GM23338 (cell line): ENCODE results near the gene ADAMTS14. TPM values are rescaled to one million over a fixed set of nuclear protein-coding genes. Genes with fewer than 3 reads are reported as not detected.

Experiments used
- ATAC-seq: fragments of 200-7000 bp; cut with Tn5 transposase; 3 replicates; pipeline ENCODE4 v1.9.1; 2020
- DNase-seq: peaks from one replicate; pipeline ENCODE4 v3.0.0-alpha.2; 2015; ENCODE audit warnings: low spot score
- H2AFZ ChIP-seq: fragments of 200-600 bp; sonication (generic); 2 replicates; pipeline ENCODE4 v1.8.0; 2016; ENCODE audit warnings: antibody characterized with exemption, mild to moderate bottlenecking, moderate library complexity
- H3F3A ChIP-seq: fragments of 200-600 bp; sonication (generic); replicated peaks from 2 replicates; pipeline ENCODE4 v1.8.0; 2017; ENCODE audit warnings: antibody characterized with exemption, mixed run types, low read depth
- H3K27ac ChIP-seq: fragments of 200-600 bp; sonication (generic); 2 replicates; pipeline ENCODE4 v1.6.1; 2016; ENCODE audit warnings: low read depth
- H3K27me3 ChIP-seq: fragments of 200-600 bp; sonication (generic); 2 replicates; pipeline ENCODE4 v1.8.0; 2016; ENCODE audit warnings: mild to moderate bottlenecking, mixed run types, moderate library complexity; ENCODE audit not compliant: insufficient read depth
- H3K36me3 ChIP-seq: fragments of 200-600 bp; sonication (generic); 2 replicates; pipeline ENCODE4 v1.8.0; 2016; ENCODE audit warnings: mild to moderate bottlenecking; ENCODE audit not compliant: insufficient read depth
- H3K4me1 ChIP-seq: fragments of 200-600 bp; sonication (generic); 2 replicates; pipeline ENCODE4 v1.8.0; 2016; ENCODE audit warnings: mild to moderate bottlenecking, moderate library complexity; ENCODE audit not compliant: insufficient read depth
- H3K4me2 ChIP-seq: fragments of 200-600 bp; sonication (generic); 2 replicates; pipeline ENCODE4 v1.7.1; 2017; ENCODE audit warnings: mixed run types
- H3K4me3 ChIP-seq: fragments of 200-600 bp; sonication (generic); 2 replicates; pipeline ENCODE4 v1.6.1; 2016; ENCODE audit warnings: mixed run types
- H3K79me2 ChIP-seq: fragments of 200-600 bp; sonication (generic); replicated peaks from 2 replicates; pipeline ENCODE4 v1.8.0; 2017; ENCODE audit warnings: mild to moderate bottlenecking; ENCODE audit not compliant: insufficient read depth
- H3K9me2 ChIP-seq: fragments of 200-600 bp; sonication (generic); 2 replicates; pipeline ENCODE4 v1.8.0; 2017; ENCODE audit not compliant: insufficient read depth
- H4K20me1 ChIP-seq: fragments of 200-600 bp; sonication (generic); replicated peaks from 2 replicates; pipeline ENCODE4 v1.8.0; 2017; ENCODE audit warnings: mild to moderate bottlenecking; ENCODE audit not compliant: insufficient read depth
- H3K27ac Mint-ChIP-seq: 2 replicates; pipeline ENCODE4 v1.8.0; 2020; ENCODE audit warnings: inconsistent platforms, mild to moderate bottlenecking, moderate library complexity, mixed read lengths
- H3K27me3 Mint-ChIP-seq: 3 replicates; pipeline ENCODE4 v1.8.0; 2022; ENCODE audit warnings: low read depth, mild to moderate bottlenecking, moderate library complexity, mixed read lengths, inconsistent platforms; ENCODE audit not compliant: insufficient read depth, poor library complexity
- H3K36me3 Mint-ChIP-seq: 3 replicates; pipeline ENCODE4 v1.8.0; 2021; ENCODE audit warnings: low read depth, mild to moderate bottlenecking, inconsistent platforms, moderate library complexity, mixed read lengths
- H3K4me1 Mint-ChIP-seq: 3 replicates; pipeline ENCODE4 v1.8.0; 2020; ENCODE audit warnings: mild to moderate bottlenecking, inconsistent platforms, mixed read lengths
- H3K4me3 Mint-ChIP-seq: 3 replicates; pipeline ENCODE4 v1.8.0; 2021; ENCODE audit warnings: moderate library complexity, mild to moderate bottlenecking, inconsistent platforms, mixed read lengths
- H3K9me3 Mint-ChIP-seq: 3 replicates; pipeline ENCODE4 v1.8.0; 2020; ENCODE audit warnings: moderate library complexity, mild to moderate bottlenecking, inconsistent platforms, mixed read lengths
- EZH2phosphoT487 ChIP-seq: fragments of 200-600 bp; sonication (generic); IDR thresholded peaks from one replicate; pipeline ENCODE4 v1.8.1; 2018; ENCODE audit warnings: antibody characterized with exemption; ENCODE audit not compliant: unreplicated experiment
- JUNB ChIP-seq: IDR thresholded peaks from one replicate; pipeline ENCODE4 v1.6.1; 2016; ENCODE audit warnings: antibody characterized with exemption; ENCODE audit not compliant: unreplicated experiment
- NANOG ChIP-seq: IDR thresholded peaks from 2 replicates; pipeline ENCODE4 v1.6.1; 2016; ENCODE audit warnings: antibody characterized with exemption, borderline replicate concordance
- POLR2AphosphoS5 ChIP-seq: IDR thresholded peaks from 2 replicates; pipeline ENCODE4 v1.6.1; 2016; ENCODE audit warnings: antibody characterized with exemption, low read depth
- STAT1 ChIP-seq: IDR thresholded peaks from one replicate; pipeline ENCODE4 v1.6.1; 2016; ENCODE audit warnings: antibody characterized with exemption; ENCODE audit not compliant: unreplicated experiment
- ZNF462 ChIP-seq: fragments of 250-450 bp; sonication (Bioruptor Pico); IDR thresholded peaks from 2 replicates; pipeline ENCODE4 v1.5.0; 2020; ENCODE audit warnings: mild to moderate bottlenecking, moderate library complexity
- polyA plus RNA-seq: library from polyadenylated mRNA; unstranded; fragments of >200 nt; fragmentation: Nextera tagmentation; extraction: Ambion mirVana; gene quantifications from 2 replicates; pipeline ENCODE4 v1.2.1, GENCODE V29; 2016
- total RNA-seq: library from RNA; depleted of rRNA; stranded (reverse); fragments of >200 nt; shearing (Covaris generic); gene quantifications from 2 replicates; pipeline ENCODE4 v1.2.3, GENCODE V29; 2014

ADAMTS14 gene
- total and polyA plus RNA-seq, 2 experiments from 2014 or later = 1.9 to 2.1 TPM

GRCh38 chr10:70771311-70772194 lies 99.2 kb downstream of the ADAMTS14 start:
- no peak overlapping the region for H3K4me3 Mint-ChIP-seq
- Histone ChIP-seq H3F3A (no peaks in the 10 kb centered on the region), H3K79me2 (no peaks in the 10 kb centered on the region), H3K4me1 (no peaks in the 10 kb centered on the region), H3K36me3 (no peaks in the 10 kb centered on the region), H3K27me3 (no peaks in the 10 kb centered on the region), H3K9me2 (0 out of 2 replicates have a peak, but pooled peaks cover 2% of the 10 kb centered on the region), H2AFZ (no peak overlapping the region), H3K4me2 (no peak overlapping the region), H3K27ac (no peak overlapping the region), H3K4me3 (no peak overlapping the region), H4K20me1 (no peaks in the 10 kb centered on the region)
- peaks cover 5% of the 10 kb centered on the region for H3K9me3 Mint-ChIP-seq
- peaks cover 2% of the 10 kb centered on the region; the same call in 1 of the 3 replicates for H3K4me1 Mint-ChIP-seq
- peaks cover 9% of the 10 kb centered on the region for H3K27me3 Mint-ChIP-seq
- TF ChIP-seq STAT1 = no peak
- no peak for TF ChIP-seq POLR2AphosphoS5
- no peak for TF ChIP-seq NANOG
- TF ChIP-seq JUNB = no peak
- TF ChIP-seq EZH2phosphoT487 = no peak
- H3K27ac Mint-ChIP-seq = no peak overlapping the region
- H3K36me3 Mint-ChIP-seq = peaks cover 5% of the 10 kb centered on the region
- ATAC-seq (no peak), DNase-seq (no peak)

- Mint-ChIP-seq H3K9me3 (no peaks in the 10 kb centered on the region; the same call in 2 of the 3 replicates), H3K27ac (no peak overlapping the region)
- ATAC-seq = no peak
These were observed 100.3 kb downstream of the ADAMTS14 start for GRCh38 chr10:70772627-70773026.

GRCh38 chr10:70773461-70773860 lies 101.2 kb downstream of the ADAMTS14 start:
- Histone ChIP-seq H3K9me2 (no peaks in the 10 kb centered on the region), H3K36me3 (no peaks in the 10 kb centered on the region), H2AFZ (no peak overlapping the region), H3K27me3 (no peaks in the 10 kb centered on the region), H3K4me2 (no peak overlapping the region), H3K79me2 (no peaks in the 10 kb centered on the region), H3K27ac (no peak overlapping the region), H3F3A (no peaks in the 10 kb centered on the region), H3K4me1 (no peaks in the 10 kb centered on the region), H3K4me3 (no peak overlapping the region), H4K20me1 (no peaks in the 10 kb centered on the region)
- H3K36me3 Mint-ChIP-seq = no peaks in the 10 kb centered on the region; the same call in 2 of the 3 replicates
- ATAC-seq (no peak), DNase-seq (no peak)
- H3K9me3 Mint-ChIP-seq = no peaks in the 10 kb centered on the region
- peaks cover 12% of the 10 kb centered on the region for H3K27me3 Mint-ChIP-seq
- H3K27ac Mint-ChIP-seq = no peak overlapping the region
- H3K4me3 Mint-ChIP-seq = no peak overlapping the region; the same call in 2 of the 3 replicates
- H3K4me1 Mint-ChIP-seq = peaks cover 6% of the 10 kb centered on the region
- TF ChIP-seq ZNF462 = no peak
- TF ChIP-seq STAT1 = no peak

More at GRCh38 chr10:70772627-70773026, 100.3 kb downstream of the ADAMTS14 start:
- H3K36me3 Mint-ChIP-seq = no peaks in the 10 kb centered on the region; the same call in 2 of the 3 replicates
- H3K4me3 Mint-ChIP-seq = no peak overlapping the region
- no peaks in the 10 kb centered on the region for H3K27me3 ChIP-seq
- H3K4me1 ChIP-seq = no peaks in the 10 kb centered on the region
- no peaks in the 10 kb centered on the region for H3K79me2 ChIP-seq
- no peak overlapping the region for H3K4me3 ChIP-seq
- no peak overlapping the region for H3K4me2 ChIP-seq
- no peaks in the 10 kb centered on the region for H4K20me1 ChIP-seq
- H3F3A ChIP-seq = no peaks in the 10 kb centered on the region
- H2AFZ ChIP-seq = no peak overlapping the region
- H3K9me2 ChIP-seq = 0 out of 2 replicates have a peak, but pooled peaks cover 2% of the 10 kb centered on the region
- peaks cover 12% of the 10 kb centered on the region for H3K27me3 Mint-ChIP-seq
- H3K27ac ChIP-seq = no peak overlapping the region
- DNase-seq = no peak
- H3K4me1 Mint-ChIP-seq = peaks cover 2% of the 10 kb centered on the region; the same call in 1 of the 3 replicates
- no peak for TF ChIP-seq STAT1
- H3K36me3 ChIP-seq = no peaks in the 10 kb centered on the region
